HCT116 (cell line): ENCODE measurements around the gene C13orf46. TPM values are rescaled to one million over a fixed set of nuclear protein-coding genes. Genes with fewer than 3 reads are reported as not detected.

ENCODE experiments used
- ATAC-seq: fragments of 200-7000 bp; cut with Tn5 transposase; 2 replicates; pipeline ENCODE4 v1.9.1; 2020; ENCODE audit warnings: mild to moderate bottlenecking, moderate library complexity
- BruUV-seq: library from RNA; stranded (reverse); fragments of 400-500 nt; replicated peaks from 2 replicates; lab custom pipeline; 2021; lab: Mats Ljungman, UMichigan
- CTCF ChIA-PET: fragments of 300-600 bp; sonication (Branson Sonifier 250); formaldehyde crosslinking; loops from one replicate; lab custom pipeline; 2021; ENCODE audit warnings: antibody characterized with exemption; lab: Charles Lee
- POLR2A ChIA-PET: fragments of 300-600, 350-600 bp; sonication (Branson Sonifier 250); formaldehyde crosslinking; loops from one replicate; lab custom pipeline; 2021; ENCODE audit warnings: antibody characterized with exemption; lab: Charles Lee
- RAD21 ChIA-PET, 2 experiments: fragments of 300-600 bp; sonication (Branson Sonifier 250); formaldehyde crosslinking; loops; one replicate each; lab custom pipeline; 2023; ENCODE audit warnings: low total read pairs in 2 of 2; ENCODE audit not compliant: uncharacterized antibody in 2 of 2, unreplicated experiment in 2 of 2, low non-redundant PET in 1 of 2; lab: Charles Lee
- DNase-seq: peaks from one replicate; pipeline ENCODE4 v3.0.0-alpha.2; 2010; ENCODE audit warnings: low read depth, low spot score
- H2AFZ ChIP-seq: fragments of 200-600 bp; shearing (Covaris generic), sonication (generic); 2 replicates; pipeline ENCODE4 v1.6.1; 2017; ENCODE audit warnings: low read depth, mixed run types, mixed read lengths, antibody characterized with exemption, low read length; ENCODE audit not compliant: poor library complexity, severe bottlenecking
- H3K27ac ChIP-seq: 2 replicates; pipeline ENCODE4 v1.5.1; 2012; ENCODE audit warnings: low read depth, low read length
- H3K27me3 ChIP-seq: fragments of 200-600 bp; sonication (generic); 2 replicates; pipeline ENCODE4 v1.6.1; 2016; ENCODE audit warnings: mixed run types, low read length, mixed read lengths; ENCODE audit not compliant: insufficient read depth
- H3K36me3 ChIP-seq, 2 experiments: fragments of 200-500 bp in 1 of 2; fragments of 200-600 bp in 1 of 2; sonication (Bioruptor generic) in 1 of 2; sonication (generic) in 1 of 2; 2 replicates each; pipeline versions ENCODE4 v1.5.1 to v1.6.1; 2014 to 2016; ENCODE audit warnings: low read length in 2 of 2, inconsistent platforms in 1 of 2, mixed read lengths in 1 of 2, mixed run types in 1 of 2; ENCODE audit not compliant: insufficient read depth in 2 of 2, control insufficient read depth in 1 of 2
- H3K4me1 ChIP-seq, 2 experiments: fragments of 200-600 bp in 1 of 2; sonication (generic) in 1 of 2; 2 replicates each; pipeline versions ENCODE4 v1.5.1 to v1.6.1; 2012 to 2017; ENCODE audit warnings: low read length in 2 of 2, inconsistent platforms in 1 of 2, mild to moderate bottlenecking in 1 of 2, mixed read lengths in 1 of 2, mixed run types in 1 of 2, moderate library complexity in 1 of 2; ENCODE audit not compliant: insufficient read depth in 2 of 2, control insufficient read depth in 1 of 2
- H3K4me2 ChIP-seq: fragments of 200-600 bp; sonication (generic); 2 replicates; pipeline ENCODE4 v1.6.1; 2017; ENCODE audit warnings: mixed run types, low read length, mixed read lengths
- H3K4me3 ChIP-seq, 2 experiments: fragments of 200-600 bp in 1 of 2; sonication (generic) in 1 of 2; replicated peaks in 1 of 2; 2 replicates each; pipeline ENCODE4 v1.5.1; 2011 to 2016; ENCODE audit warnings: low read length in 2 of 2, control low read depth in 1 of 2, low read depth in 1 of 2, mild to moderate bottlenecking in 1 of 2, mixed read lengths in 1 of 2, mixed run types in 1 of 2
- H3K79me2 ChIP-seq: fragments of 200-600 bp; sonication (generic); 2 replicates; pipeline ENCODE4 v1.6.1; 2017; ENCODE audit warnings: mild to moderate bottlenecking, mixed run types, low read length, moderate library complexity, mixed read lengths; ENCODE audit not compliant: insufficient read depth
- H3K9ac ChIP-seq: fragments of 200-600 bp; sonication (generic); 2 replicates; pipeline ENCODE4 v1.6.1; 2016; ENCODE audit warnings: low read length, mixed read lengths
- H3K9me2 ChIP-seq: fragments of 200-600 bp; sonication (generic), shearing (Covaris generic); 2 replicates; pipeline ENCODE4 v1.6.1; 2017; ENCODE audit warnings: mixed run types, mild to moderate bottlenecking, moderate library complexity; ENCODE audit not compliant: insufficient read depth
- H3K9me3 ChIP-seq, 2 experiments: fragments of 200-500 bp in 1 of 2; fragments of 200-600 bp in 1 of 2; sonication (Bioruptor generic) in 1 of 2; sonication (generic) in 1 of 2; 2 replicates each; pipeline ENCODE4 v1.6.1; 2014 to 2017; ENCODE audit warnings: low read length in 2 of 2, mixed read lengths in 2 of 2, inconsistent platforms in 1 of 2, low read depth in 1 of 2, mild to moderate bottlenecking in 1 of 2, mixed run types in 1 of 2, moderate library complexity in 1 of 2; ENCODE audit not compliant: control insufficient read depth in 1 of 2, insufficient read depth in 1 of 2
- H4K20me1 ChIP-seq: fragments of 200-600 bp; sonication (generic), shearing (Covaris generic); 2 replicates; pipeline ENCODE4 v1.6.1; 2017; ENCODE audit warnings: mixed run types, mild to moderate bottlenecking, moderate library complexity; ENCODE audit not compliant: insufficient read depth
- EGR1 ChIP-seq: IDR thresholded peaks from 2 replicates; pipeline ENCODE4 v1.6.1; 2012; ENCODE audit warnings: low read depth
- EZH2 ChIP-seq: fragments of 200-600 bp; sonication (generic); IDR thresholded peaks from 2 replicates; pipeline ENCODE4 v1.6.1; 2017; ENCODE audit warnings: antibody characterized with exemption, mixed run types
- TCF7L2 ChIP-seq: IDR thresholded peaks from 2 replicates; pipeline ENCODE4 v1.7.0; 2011; ENCODE audit warnings: borderline replicate concordance, inconsistent platforms; ENCODE audit not compliant: insufficient read depth, insufficient read length; ENCODE audit errors: extremely low read depth
- intact Hi-C: fragments of 100-400 bp; cut with micrococcal nuclease; formaldehyde crosslinking; loops from 2 replicates; pipeline ENCODE4 v1.10.0; 2022
- total RNA-seq: library from RNA; stranded (reverse); gene quantifications from one replicate; pipeline ENCODE4 v1.2.1, GENCODE V29; 2021; ENCODE audit not compliant: unreplicated experiment
- TF ChIP-seq, protein P1 (sequence below): IDR thresholded peaks from 2 replicates; pipeline ENCODE4 v1.6.1; 2012; ENCODE audit warnings: low read depth

Gene C13orf46
- total RNA-seq, 1 experiment from 2014 or later, result 0.93 TPM

DNA sequence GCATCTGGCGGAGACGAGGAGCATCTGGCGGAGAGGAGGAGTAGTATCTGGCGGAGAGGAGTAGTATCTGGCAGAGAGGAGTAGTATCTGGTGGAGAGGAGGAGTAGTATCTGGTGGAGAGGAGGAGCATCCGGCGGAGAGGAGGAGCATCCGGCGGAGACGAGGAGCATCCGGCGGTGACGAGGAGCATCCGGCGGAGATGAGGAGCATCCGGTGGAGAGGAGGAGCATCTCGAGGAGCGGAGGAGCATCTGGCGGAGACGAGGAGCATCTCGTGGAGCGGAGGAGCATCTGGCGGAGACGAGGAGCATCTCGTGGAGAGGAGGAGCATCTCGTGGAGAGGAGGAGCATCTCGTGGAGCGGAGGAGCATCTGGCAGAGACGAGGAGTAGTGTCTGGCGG is 18.6 kb downstream of the C13orf46 start:
- H3K79me2 ChIP-seq, result no peaks in the 10 kb centered on the region
- no peak overlapping the region for H3K9ac ChIP-seq
- no peaks in the 10 kb centered on the region for H3K36me3 ChIP-seq
- DNase-seq (no peak), ATAC-seq (no peak)
- intact Hi-C loops, result loop anchor here (10.0 kb wide), 1 partner anchor 190 kb away; no protein-coding TSS in a partner anchor
- peaks cover 9 to 13% of the 10 kb centered on the region in 2 experiments; a peak in 2 of 4 replicates for H3K9me3 ChIP-seq
- H3K9me2 ChIP-seq, result no peaks in the 10 kb centered on the region
- CTCF ChIA-PET, result no interaction called here
- no peak for TF ChIP-seq EZH2
- no peak for TF ChIP-seq TCF7L2
- TF ChIP-seq EGR1, result no peak
- TF ChIP-seq, protein P1, sequence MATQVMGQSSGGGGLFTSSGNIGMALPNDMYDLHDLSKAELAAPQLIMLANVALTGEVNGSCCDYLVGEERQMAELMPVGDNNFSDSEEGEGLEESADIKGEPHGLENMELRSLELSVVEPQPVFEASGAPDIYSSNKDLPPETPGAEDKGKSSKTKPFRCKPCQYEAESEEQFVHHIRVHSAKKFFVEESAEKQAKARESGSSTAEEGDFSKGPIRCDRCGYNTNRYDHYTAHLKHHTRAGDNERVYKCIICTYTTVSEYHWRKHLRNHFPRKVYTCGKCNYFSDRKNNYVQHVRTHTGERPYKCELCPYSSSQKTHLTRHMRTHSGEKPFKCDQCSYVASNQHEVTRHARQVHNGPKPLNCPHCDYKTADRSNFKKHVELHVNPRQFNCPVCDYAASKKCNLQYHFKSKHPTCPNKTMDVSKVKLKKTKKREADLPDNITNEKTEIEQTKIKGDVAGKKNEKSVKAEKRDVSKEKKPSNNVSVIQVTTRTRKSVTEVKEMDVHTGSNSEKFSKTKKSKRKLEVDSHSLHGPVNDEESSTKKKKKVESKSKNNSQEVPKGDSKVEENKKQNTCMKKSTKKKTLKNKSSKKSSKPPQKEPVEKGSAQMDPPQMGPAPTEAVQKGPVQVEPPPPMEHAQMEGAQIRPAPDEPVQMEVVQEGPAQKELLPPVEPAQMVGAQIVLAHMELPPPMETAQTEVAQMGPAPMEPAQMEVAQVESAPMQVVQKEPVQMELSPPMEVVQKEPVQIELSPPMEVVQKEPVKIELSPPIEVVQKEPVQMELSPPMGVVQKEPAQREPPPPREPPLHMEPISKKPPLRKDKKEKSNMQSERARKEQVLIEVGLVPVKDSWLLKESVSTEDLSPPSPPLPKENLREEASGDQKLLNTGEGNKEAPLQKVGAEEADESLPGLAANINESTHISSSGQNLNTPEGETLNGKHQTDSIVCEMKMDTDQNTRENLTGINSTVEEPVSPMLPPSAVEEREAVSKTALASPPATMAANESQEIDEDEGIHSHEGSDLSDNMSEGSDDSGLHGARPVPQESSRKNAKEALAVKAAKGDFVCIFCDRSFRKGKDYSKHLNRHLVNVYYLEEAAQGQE, result no peak
- RAD21 ChIA-PET, result no interaction called here
- no peak overlapping the region for H2AFZ ChIP-seq
- H3K4me1 ChIP-seq, result peaks cover 0 to 10% of the 10 kb centered on the region in 2 experiments; a peak in 3 of 4 replicates
- H4K20me1 ChIP-seq, result no peaks in the 10 kb centered on the region
- BruUV-seq, result no TSS peak
- H3K27ac ChIP-seq, result no peak overlapping the region
- no peak overlapping the region for H3K4me3 ChIP-seq
- H3K4me2 ChIP-seq, result no peak overlapping the region
- H3K27me3 ChIP-seq, result no peaks in the 10 kb centered on the region
- POLR2A ChIA-PET, result no interaction called here
